C4-2B (cell line): ENCODE measurements around the gene FSTL4.

Experiments
- H3K27ac ChIP-seq: fragments of 450-650 bp; 2 replicates; pipeline ENCODE4 v1.5.1; 2017
- CTCF ChIP-seq: fragments of 450-650 bp; conservative IDR thresholded peaks from 2 replicates; pipeline ENCODE4 v1.5.1; 2017; ENCODE audit warnings: mild to moderate bottlenecking
- ZFX ChIP-seq: fragments of 450-650 bp; IDR thresholded peaks from 2 replicates; pipeline ENCODE4 v1.6.1; 2017

FSTL4 gene

GRCh38 chr5:133644000-133644865 lies 31.9 kb upstream of the FSTL4 start:
- H3K27ac ChIP-seq = no peak overlapping the region
- TF ChIP-seq CTCF = no peak
- no peak for TF ChIP-seq ZFX

GRCh38 chr5:133643365-133643764 lies 31.0 kb upstream of the FSTL4 start:
- H3K27ac ChIP-seq = no peak overlapping the region
- TF ChIP-seq CTCF (no peak), ZFX (no peak)

- TF ChIP-seq ZFX (no peak), CTCF (no peak)
- H3K27ac ChIP-seq = no peak overlapping the region
Observed at GRCh38 chr5:133642153-133642722, 29.9 kb upstream of the FSTL4 start.

- H3K27ac ChIP-seq = no peak overlapping the region
Observed at GRCh38 chr5:133641683-133642082, 29.3 kb upstream of the FSTL4 start.

GRCh38 chr5:133639850-133640528 lies 27.6 kb upstream of the FSTL4 start:
- TF ChIP-seq ZFX (no peak), CTCF (no peak)
- H3K27ac ChIP-seq = no peak overlapping the region

More at GRCh38 chr5:133641683-133642082, 29.3 kb upstream of the FSTL4 start:
- TF ChIP-seq CTCF (no peak), ZFX (no peak)

GRCh38 chr5:133638436-133638835 lies 26.1 kb upstream of the FSTL4 start:
- no peak overlapping the region for H3K27ac ChIP-seq
- TF ChIP-seq CTCF = no peak
- no peak for TF ChIP-seq ZFX

GRCh38 chr5:133637206-133637605 lies 24.9 kb upstream of the FSTL4 start:
- TF ChIP-seq ZFX (no peak), CTCF (no peak)
- no peak overlapping the region for H3K27ac ChIP-seq
